ENCODE measurements around the gene OAF. TPM values are rescaled to one million over a fixed set of nuclear protein-coding genes. Genes with fewer than 3 reads are reported as not detected.

The OAF gene
- total and polyA plus RNA-seq, 2 donors (not counting 1 experiment from before 2014, with no cell fraction given): 1.3 to 1.9 TPM

- H3K27ac Mint-ChIP-seq: no peak overlapping the region
- ChIA-PET POLR2A (no interaction called here), CTCF (no interaction called here)
- no peaks in the 10 kb centered on the region for H3K9me3 Mint-ChIP-seq (ENCODE audit: insufficient read depth)
- Histone ChIP-seq H3K27ac (ENCODE audit: low read length in 2 of 2) (no peak overlapping the region), H3K9me3 (ENCODE audit: control extremely low read depth in 1 of 3, control insufficient read depth in 2 of 3, insufficient read depth in 1 of 3, low read length in 2 of 3) (no peaks in the 10 kb centered on the region), H3K4me2 (replicated peaks; ENCODE audit: low read depth, low read length, poor library complexity, severe bottlenecking) (no peak overlapping the region), H3K4me3 (ENCODE audit: control extremely low read depth in 1 of 5, extremely low read depth in 1 of 5, insufficient read depth in 1 of 5, low read depth in 2 of 5, low read length in 4 of 5) (no peak overlapping the region), H3K79me2 (ENCODE audit: control insufficient read depth, insufficient read depth, low read length) (no peaks in the 10 kb centered on the region), H3K27me3 (replicated peaks in 1 of 4; ENCODE audit: control extremely low read depth in 1 of 4, control insufficient read depth in 3 of 4, insufficient read depth in 4 of 4, low read length in 3 of 4) (peaks cover 0 to 10% (median 0%) of the 10 kb centered on the region in 4 experiments), H4K20me1 (ENCODE audit: control insufficient read depth, insufficient read depth, low read length, poor library complexity, severe bottlenecking) (no peaks in the 10 kb centered on the region), H2AFZ (ENCODE audit: insufficient read depth, low read depth, low read length, poor library complexity, severe bottlenecking) (no peak overlapping the region), H3K36me3 (replicated peaks in 1 of 2; ENCODE audit: control extremely low read depth in 1 of 2, control insufficient read depth in 1 of 2, extremely low read depth in 1 of 2, insufficient read depth in 2 of 2, low read length in 1 of 2) (no peaks in the 10 kb centered on the region), H3K4me1 (ENCODE audit: control insufficient read depth in 2 of 2, insufficient read depth in 2 of 2, low read length in 2 of 2) (no peaks in the 10 kb centered on the region), H3K9ac (ENCODE audit: low read length) (no peak overlapping the region)
- H3K4me1 Mint-ChIP-seq: no peaks in the 10 kb centered on the region
- intact Hi-C loops (cut with micrococcal nuclease): no loop called here
- DNase-seq (no peak), ATAC-seq (ENCODE audit: low read depth) (no peak)
- WGBS (ENCODE audit: insufficient coverage): 76% methylated on average over 7 of the region's 7 CpGs
- no peak overlapping the region for H3K4me3 Mint-ChIP-seq
- TF ChIP-seq EZH2 (IDR thresholded peaks at IDR 0.05; ENCODE audit: borderline replicate concordance, insufficient read depth, low read depth, low read length, poor library complexity, severe bottlenecking) (no peak), CTCF (IDR thresholded peaks at IDR 0.05) (no peak)
- peaks cover 41% of the 10 kb centered on the region for H3K27me3 Mint-ChIP-seq
Measured at GRCh38 chr11:120182372-120182771, 28.5 kb upstream of the OAF start.

- Histone ChIP-seq H3K9ac (ENCODE audit: low read length) (no peak overlapping the region), H3K4me1 (ENCODE audit: control insufficient read depth in 2 of 2, insufficient read depth in 2 of 2, low read length in 2 of 2) (no peaks in the 10 kb centered on the region), H3K4me2 (replicated peaks; ENCODE audit: low read depth, low read length, poor library complexity, severe bottlenecking) (no peak overlapping the region), H4K20me1 (ENCODE audit: control insufficient read depth, insufficient read depth, low read length, poor library complexity, severe bottlenecking) (no peaks in the 10 kb centered on the region), H3K27me3 (replicated peaks in 1 of 4; ENCODE audit: control extremely low read depth in 1 of 4, control insufficient read depth in 3 of 4, insufficient read depth in 4 of 4, low read length in 3 of 4) (peaks cover 0 to 10% (median 0%) of the 10 kb centered on the region in 4 experiments), H2AFZ (ENCODE audit: insufficient read depth, low read depth, low read length, poor library complexity, severe bottlenecking) (no peak overlapping the region), H3K4me3 (ENCODE audit: control extremely low read depth in 1 of 5, extremely low read depth in 1 of 5, insufficient read depth in 1 of 5, low read depth in 2 of 5, low read length in 4 of 5) (no peak overlapping the region), H3K79me2 (ENCODE audit: control insufficient read depth, insufficient read depth, low read length) (no peaks in the 10 kb centered on the region), H3K27ac (ENCODE audit: low read length in 2 of 2) (no peak overlapping the region), H3K36me3 (replicated peaks in 1 of 2; ENCODE audit: control extremely low read depth in 1 of 2, control insufficient read depth in 1 of 2, extremely low read depth in 1 of 2, insufficient read depth in 2 of 2, low read length in 1 of 2) (no peaks in the 10 kb centered on the region), H3K9me3 (ENCODE audit: control extremely low read depth in 1 of 3, control insufficient read depth in 2 of 3, insufficient read depth in 1 of 3, low read length in 2 of 3) (no peaks in the 10 kb centered on the region)
- Mint-ChIP-seq H3K27me3 (peaks cover 43% of the 10 kb centered on the region), H3K4me3 (no peak overlapping the region), H3K9me3 (ENCODE audit: insufficient read depth) (no peaks in the 10 kb centered on the region), H3K27ac (no peak overlapping the region), H3K4me1 (no peaks in the 10 kb centered on the region)
- WGBS (ENCODE audit: insufficient coverage): 78% methylated on average over 4 of the region's 5 CpGs
- DNase-seq (no peak), ATAC-seq (ENCODE audit: low read depth) (no peak)
- POLR2A ChIA-PET: no interaction called here
- CTCF ChIA-PET: no interaction called here
- no peak for TF ChIP-seq CTCF (IDR thresholded peaks at IDR 0.05)
- no peak for TF ChIP-seq EZH2 (IDR thresholded peaks at IDR 0.05; ENCODE audit: borderline replicate concordance, insufficient read depth, low read depth, low read length, poor library complexity, severe bottlenecking)
- intact Hi-C loops (cut with micrococcal nuclease): no loop called here
Measured at GRCh38 chr11:120182790-120183491, 27.9 kb upstream of the OAF start.
